ENCODE results near the gene CNTNAP4. TPM values are rescaled to one million over a fixed set of nuclear protein-coding genes. Genes with fewer than 3 reads are reported as not detected.

Gene CNTNAP4
- total and polyA plus RNA-seq, 2 of the 8 experiments (the other 6 are each of a cell fraction or from before 2014, with no cell fraction given) = not detected

- no peak for FAIRE-seq
- 73% methylated on average over 3 of the region's 3 CpGs; no CpG with 5 or more reads in 1 of the 2 experiments for WGBS, 2 experiments (ENCODE audit: extremely low coverage in 1 of 2, insufficient coverage in 1 of 2, insufficient read length in 1 of 2, insufficient replicate concordance in 2 of 2, low coverage in 1 of 2, low lambda C conversion rate in 2 of 2, missing lambda C conversion rate in 1 of 2)
- CTCF ChIA-PET (ENCODE audit: partially characterized antibody) = no interaction called here
These were observed 169.1 kb downstream of the CNTNAP4 start for GRCh38 chr16:76446251-76446650.

More at GRCh38 chr16:76446251-76446650, 169.1 kb downstream of the CNTNAP4 start:
- POLR2A ChIA-PET (ENCODE audit: partially characterized antibody) = no interaction called here
- Histone ChIP-seq H3K4me2 (ENCODE audit: insufficient read depth in 1 of 2, low read depth in 2 of 2, low read length in 2 of 2) (no peak overlapping the region), H4K5ac (ENCODE audit: insufficient read length, low read depth, low read length) (no peak overlapping the region), H4K91ac (replicated peaks; ENCODE audit: insufficient read length, low read length) (no peak overlapping the region), H3K9me3 (ENCODE audit: insufficient read depth in 2 of 2, low read depth in 1 of 2, low read length in 1 of 2) (no peaks in the 10 kb centered on the region), H3K4me3 (ENCODE audit: extremely low read depth in 1 of 4, insufficient read depth in 2 of 4, low read depth in 3 of 4, low read length in 4 of 4) (no peak overlapping the region), H3K27ac (ENCODE audit: low read depth, low read length) (no peak overlapping the region), H4K20me1 (replicated peaks in 1 of 2; ENCODE audit: control insufficient read depth in 1 of 2, insufficient read depth in 2 of 2, low read length in 2 of 2) (no peaks in the 10 kb centered on the region), H3K18ac (ENCODE audit: extremely low read depth, low read length) (no peak overlapping the region), H4K8ac (ENCODE audit: extremely low read depth, insufficient read depth, low read length) (no peak overlapping the region), H3K4me1 (replicated peaks in 1 of 4; ENCODE audit: control insufficient read depth in 3 of 4, insufficient read depth in 4 of 4, low read length in 3 of 4) (no peaks in the 10 kb centered on the region), H2AK5ac (ENCODE audit: low read depth, low read length) (no peak overlapping the region), H3K27me3 (replicated peaks in 1 of 4; ENCODE audit: control insufficient read depth in 3 of 4, extremely low read depth in 1 of 4, insufficient read depth in 3 of 4, low read length in 3 of 4) (no peaks in the 10 kb centered on the region), H3K9ac (replicated peaks in 1 of 4; ENCODE audit: extremely low read depth in 1 of 4, low read depth in 3 of 4, low read length in 3 of 4) (no peak overlapping the region), H2BK15ac (ENCODE audit: low read length) (no peak overlapping the region), H3K56ac (replicated peaks; ENCODE audit: insufficient read length, low read depth, low read length) (no peak overlapping the region), H2BK5ac (ENCODE audit: low read depth, low read length) (no peak overlapping the region), H3K36me3 (ENCODE audit: control insufficient read depth in 2 of 4, insufficient read depth in 4 of 4, low read length in 3 of 4) (no peaks in the 10 kb centered on the region), H3K14ac (ENCODE audit: insufficient read length) (no peak overlapping the region), H2BK20ac (ENCODE audit: low read length) (no peak overlapping the region), H2AFZ (ENCODE audit: low read length) (no peak overlapping the region), H3K4ac (replicated peaks; ENCODE audit: insufficient read length, low read depth, low read length) (no peak overlapping the region), H3K79me2 (ENCODE audit: control insufficient read depth in 1 of 2, insufficient read depth in 2 of 2, low read length in 2 of 2) (no peaks in the 10 kb centered on the region), H3K79me1 (ENCODE audit: low read depth, low read length) (no peaks in the 10 kb centered on the region), H3K23me2 (ENCODE audit: low read depth, low read length) (no peaks in the 10 kb centered on the region), H3K23ac (ENCODE audit: insufficient read length) (no peak overlapping the region), H2BK120ac (replicated peaks; ENCODE audit: low read depth, low read length) (no peak overlapping the region), H2BK12ac (ENCODE audit: low read depth, low read length) (no peak overlapping the region)
- TF ChIP-seq, protein P1, sequence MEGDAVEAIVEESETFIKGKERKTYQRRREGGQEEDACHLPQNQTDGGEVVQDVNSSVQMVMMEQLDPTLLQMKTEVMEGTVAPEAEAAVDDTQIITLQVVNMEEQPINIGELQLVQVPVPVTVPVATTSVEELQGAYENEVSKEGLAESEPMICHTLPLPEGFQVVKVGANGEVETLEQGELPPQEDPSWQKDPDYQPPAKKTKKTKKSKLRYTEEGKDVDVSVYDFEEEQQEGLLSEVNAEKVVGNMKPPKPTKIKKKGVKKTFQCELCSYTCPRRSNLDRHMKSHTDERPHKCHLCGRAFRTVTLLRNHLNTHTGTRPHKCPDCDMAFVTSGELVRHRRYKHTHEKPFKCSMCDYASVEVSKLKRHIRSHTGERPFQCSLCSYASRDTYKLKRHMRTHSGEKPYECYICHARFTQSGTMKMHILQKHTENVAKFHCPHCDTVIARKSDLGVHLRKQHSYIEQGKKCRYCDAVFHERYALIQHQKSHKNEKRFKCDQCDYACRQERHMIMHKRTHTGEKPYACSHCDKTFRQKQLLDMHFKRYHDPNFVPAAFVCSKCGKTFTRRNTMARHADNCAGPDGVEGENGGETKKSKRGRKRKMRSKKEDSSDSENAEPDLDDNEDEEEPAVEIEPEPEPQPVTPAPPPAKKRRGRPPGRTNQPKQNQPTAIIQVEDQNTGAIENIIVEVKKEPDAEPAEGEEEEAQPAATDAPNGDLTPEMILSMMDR (IDR thresholded peaks at IDR 0.05; ENCODE audit: control extremely low read depth in 1 of 3, insufficient read depth in 1 of 3, low read depth in 1 of 3, low read length in 3 of 3) = no peak
- TF ChIP-seq USF2 (IDR thresholded peaks at IDR 0.05; ENCODE audit: low read length) (no peak), SP2 (IDR thresholded peaks at IDR 0.05; ENCODE audit: low read length) (no peak), GABPA (IDR thresholded peaks at IDR 0.05; ENCODE audit: borderline replicate concordance, insufficient read depth, low read length) (no peak), NANOG (IDR thresholded peaks at IDR 0.05; ENCODE audit: insufficient read depth, low read depth, low read length, poor library complexity, severe bottlenecking) (no peak)
- no peak for DNase-seq (ENCODE audit: low read depth in 1 of 2, low spot score in 2 of 2)
